Esophagus squamous epithelium (tissue), 5 donors: ENCODE results near the gene WDR43. TPM values are rescaled to one million over a fixed set of nuclear protein-coding genes. Genes with fewer than 3 reads are reported as not detected.

Experiments
- DNase-seq: peaks from one replicate; lab custom pipeline; 2025; lab: John Stamatoyannopoulos, UW
- H3K27ac ChIP-seq, 4 donors: fragments of 200-600 bp; sonication (generic); one replicate each; pipeline ENCODE4 v1.5.1; 2016 to 2019; ENCODE audit warnings: mild to moderate bottlenecking in 1 of 4
- H3K27me3 ChIP-seq, 4 donors: fragments of 200-600 bp; sonication (generic); 1 replicate in 3 of 4; 2 replicates in 1 of 4; pipeline versions ENCODE4 v1.5.1 to v1.6.0; 2017 to 2021; ENCODE audit warnings: antibody characterized with exemption in 1 of 4
- H3K36me3 ChIP-seq, 3 donors: fragments of 200-600 bp; sonication (generic); one replicate each; pipeline ENCODE4 v1.5.1; 2016 to 2019
- H3K4me1 ChIP-seq, 3 donors: fragments of 200-600 bp; sonication (generic); one replicate each; pipeline ENCODE4 v1.5.1; 2017 to 2019
- H3K4me3 ChIP-seq, 4 donors: fragments of 200-600 bp; sonication (generic); 1 replicate in 3 of 4; 2 replicates in 1 of 4; pipeline ENCODE4 v1.5.1; 2016 to 2019; ENCODE audit warnings: mild to moderate bottlenecking in 2 of 4, moderate library complexity in 1 of 4
- H3K9me3 ChIP-seq, 3 donors: fragments of 200-600 bp; sonication (generic); one replicate each; pipeline ENCODE4 v1.5.1; 2016 to 2019
- CTCF ChIP-seq, 6 experiments: fragments of 450-650 bp in 4 of 6; fragments of 200-600 bp in 2 of 6; sonication (generic) in 2 of 6; IDR thresholded peaks; one replicate each; pipeline ENCODE4 v1.5.1; 2016 to 2019; ENCODE audit warnings: antibody characterized with exemption in 6 of 6, mild to moderate bottlenecking in 4 of 6, moderate library complexity in 4 of 6
- POLR2A ChIP-seq, 4 donors: fragments of 450-650 bp; IDR thresholded peaks; one replicate each; pipeline ENCODE4 v1.6.1; 2017; ENCODE audit warnings: antibody characterized with exemption in 4 of 4, mild to moderate bottlenecking in 4 of 4, moderate library complexity in 3 of 4
- WGBS, 2 donors: methylation state at CpG; one replicate each; pipeline ENCODE4 v1.1.5; 2018; 5-methylcytosine and 5-hydroxymethylcytosine counted together
- intact Hi-C: fragments of 100-400 bp; cut with DNase I; formaldehyde crosslinking; loops from one replicate; pipeline ENCODE4 v1.15.0; 2022
- total RNA-seq, 4 donors: library from RNA; depleted of rRNA; stranded (reverse); fragments of >200 nt; gene quantifications; one replicate each; pipeline ENCODE4 v1.1.0, GENCODE V29; 2016
- donor health status: DM: yes; HTN: yes; CAD: no.

Gene WDR43
- total RNA-seq, 4 donors from 2014 or later = 28.2 to 73.2 (median 41.2) TPM

- TF ChIP-seq POLR2A (IDR thresholded peaks at IDR 0.05) (no peak), CTCF (IDR thresholded peaks at IDR 0.05) (no peak)
- Histone ChIP-seq H3K27me3 (no peaks in the 10 kb centered on the region), H3K4me3 (no peak overlapping the region), H3K9me3 (no peaks in the 10 kb centered on the region), H3K4me1 (peaks cover 0 to 16% (median 0%) of the 10 kb centered on the region in 3 donors), H3K27ac (no peak overlapping the region), H3K36me3 (peaks cover 0 to 95% (median 13%) of the 10 kb centered on the region in 3 donors)
- WGBS, 2 donors = 88% methylated on average over 2 of the region's 2 CpGs
- DNase-seq = no peak
- intact Hi-C loops = no loop called here
Measured at GRCh38 chr2:28906821-28907220, 12.4 kb downstream of the WDR43 start.

GRCh38 chr2:28908172-28908571 is 13.7 kb downstream of the WDR43 start:
- intact Hi-C loops = no loop called here
- WGBS, 2 donors = 0 to 47% methylated on average over 1 of the region's 1 CpG
- H3K36me3 ChIP-seq = peaks cover 0 to 95% (median 16%) of the 10 kb centered on the region in 3 donors

GRCh38 chr2:28909655-28910353 is 15.3 kb downstream of the WDR43 start:
- TF ChIP-seq CTCF (IDR thresholded peaks at IDR 0.05) = no peak
- TF ChIP-seq POLR2A (IDR thresholded peaks at IDR 0.05) = no peak
- H3K36me3 ChIP-seq = peaks cover 6 to 96% (median 28%) of the 10 kb centered on the region in 3 donors

More at GRCh38 chr2:28908172-28908571, 13.7 kb downstream of the WDR43 start:
- Histone ChIP-seq H3K9me3 (no peaks in the 10 kb centered on the region), H3K27me3 (no peaks in the 10 kb centered on the region), H3K27ac (no peak overlapping the region), H3K4me3 (no peak overlapping the region), H3K4me1 (peaks cover 0 to 9% (median 0%) of the 10 kb centered on the region in 3 donors)
- DNase-seq = no peak
- no peak for TF ChIP-seq POLR2A (IDR thresholded peaks at IDR 0.05)
- TF ChIP-seq CTCF (IDR thresholded peaks at IDR 0.05) = no peak

GRCh38 chr2:28915939-28916338 is 21.5 kb downstream of the WDR43 start:
- WGBS, 2 donors = 97 to 100% methylated on average over 1 of the region's 1 CpG
- Histone ChIP-seq H3K4me1 (no peaks in the 10 kb centered on the region), H3K9me3 (no peaks in the 10 kb centered on the region), H3K36me3 (peaks cover 6 to 99% (median 22%) of the 10 kb centered on the region in 3 donors), H3K27me3 (no peaks in the 10 kb centered on the region), H3K27ac (no peak overlapping the region), H3K4me3 (no peak overlapping the region)
- intact Hi-C loops = no loop called here
- DNase-seq = no peak
- no peak for TF ChIP-seq CTCF (IDR thresholded peaks at IDR 0.05)
- no peak for TF ChIP-seq POLR2A (IDR thresholded peaks at IDR 0.05)

More at GRCh38 chr2:28909655-28910353, 15.3 kb downstream of the WDR43 start:
- intact Hi-C loops = no loop called here
- WGBS, 2 donors = 81 to 91% methylated on average over 6 of the region's 6 CpGs
- Histone ChIP-seq H3K27ac (no peak overlapping the region), H3K27me3 (no peaks in the 10 kb centered on the region), H3K4me1 (no peaks in the 10 kb centered on the region), H3K4me3 (no peak overlapping the region), H3K9me3 (no peaks in the 10 kb centered on the region)
- DNase-seq = no peak

- WGBS, 2 donors = 70 to 84% methylated on average over 4 of the region's 4 CpGs
- Histone ChIP-seq H3K4me1 (peaks cover 0 to 16% (median 3%) of the 10 kb centered on the region in 3 donors), H3K36me3 (peaks cover 7 to 100% (median 17%) of the 10 kb centered on the region in 3 donors), H3K4me3 (no peak overlapping the region), H3K27me3 (no peaks in the 10 kb centered on the region), H3K27ac (no peak overlapping the region), H3K9me3 (no peaks in the 10 kb centered on the region)
- intact Hi-C loops = no loop called here
- no peak for DNase-seq
- TF ChIP-seq CTCF (IDR thresholded peaks at IDR 0.05) (no peak), POLR2A (IDR thresholded peaks at IDR 0.05) (no peak)
Measured at GRCh38 chr2:28926847-28927246, 32.4 kb downstream of the WDR43 start.
